ENCODE results near the gene TNFAIP3.
"Not testable (repeated sequence)": the region's sequence is repeated elsewhere in the genome, so short reads cannot be mapped to it uniquely, and the experiment has no call there.

The TNFAIP3 gene

DNA sequence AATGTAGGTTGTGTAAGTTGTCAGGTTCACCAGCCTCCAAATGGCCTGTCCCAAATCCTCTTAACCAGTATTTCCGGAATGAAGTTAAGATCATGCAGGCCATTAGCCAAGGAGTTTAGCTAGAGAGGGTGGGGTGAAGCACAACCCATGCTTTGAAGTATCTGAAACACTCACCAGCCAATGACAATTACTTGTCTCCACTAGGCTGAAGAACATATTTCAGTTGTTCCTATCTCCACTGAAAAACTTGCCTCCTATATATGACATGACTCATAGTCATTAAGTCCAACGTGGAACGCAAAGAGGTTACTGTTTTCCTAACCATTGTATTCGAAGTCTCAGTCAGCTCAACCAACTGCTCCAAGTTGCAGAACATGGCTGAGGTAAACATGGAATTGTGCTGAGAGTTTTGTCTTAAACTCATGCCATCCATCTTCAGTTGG lies 37.4 kb upstream of the TNFAIP3 start:
- H3K9ac ChIP-seq (ENCODE audit: low read length): no peak overlapping the region
- H3K36me3 ChIP-seq (ENCODE audit: control insufficient read depth, insufficient read depth, low read length, severe bottlenecking): no peaks in the 10 kb centered on the region
- H3K9me3 ChIP-seq (ENCODE audit: control insufficient read depth, low read length): no peaks in the 10 kb centered on the region
- no peak for DNase-seq (ENCODE audit: low read depth)
- peaks cover 13% of the 10 kb centered on the region for H3K4me1 ChIP-seq (ENCODE audit: control insufficient read depth, insufficient read depth, low read length)
- no peaks in the 10 kb centered on the region for H3K27me3 ChIP-seq (replicated peaks; ENCODE audit: control insufficient read depth, insufficient read depth, low read length)
- H3K4me3 ChIP-seq (ENCODE audit: low read length): no peak overlapping the region

DNA sequence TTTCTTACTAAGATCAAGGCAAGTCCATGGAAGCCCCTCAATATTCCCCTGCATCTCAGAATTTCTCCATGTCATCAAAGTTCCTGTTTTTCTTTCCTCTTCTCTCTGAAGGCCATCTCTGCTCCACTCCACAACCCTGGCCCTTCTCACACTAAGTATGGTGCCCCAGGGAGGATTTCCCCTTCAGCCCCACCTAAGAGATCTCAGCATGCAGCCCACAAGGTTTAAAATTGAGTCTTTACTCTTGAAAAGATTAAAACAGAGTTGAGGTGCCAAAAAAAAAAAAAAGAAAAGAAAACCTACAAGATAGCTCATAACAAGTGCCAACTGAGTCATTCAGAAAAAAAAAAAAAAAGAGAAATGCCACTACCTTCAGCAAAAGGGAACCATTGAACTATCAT lies 36.5 kb upstream of the TNFAIP3 start:
- Histone ChIP-seq H3K4me3 (ENCODE audit: low read length) (no peak overlapping the region), H3K27me3 (replicated peaks; ENCODE audit: control insufficient read depth, insufficient read depth, low read length) (no peaks in the 10 kb centered on the region), H3K9ac (ENCODE audit: low read length) (no peak overlapping the region)

GRCh38 chr6:137832110-137832509 lies 34.9 kb upstream of the TNFAIP3 start:
- Histone ChIP-seq H3K4me3 (ENCODE audit: low read length) (no peak overlapping the region), H3K27me3 (replicated peaks; ENCODE audit: control insufficient read depth, insufficient read depth, low read length) (no peaks in the 10 kb centered on the region), H3K36me3 (ENCODE audit: control insufficient read depth, insufficient read depth, low read length, severe bottlenecking) (no peaks in the 10 kb centered on the region), H3K4me1 (ENCODE audit: control insufficient read depth, insufficient read depth, low read length) (peaks cover 12% of the 10 kb centered on the region), H3K9me3 (ENCODE audit: control insufficient read depth, low read length) (no peaks in the 10 kb centered on the region), H3K9ac (ENCODE audit: low read length) (no peak overlapping the region)
- DNase-seq (ENCODE audit: low read depth): peak; percentile 55

More for the DNA sequence above, 36.5 kb upstream of the TNFAIP3 start:
- H3K9me3 ChIP-seq (ENCODE audit: control insufficient read depth, low read length): no peaks in the 10 kb centered on the region
- peaks cover 12% of the 10 kb centered on the region for H3K4me1 ChIP-seq (ENCODE audit: control insufficient read depth, insufficient read depth, low read length)
- H3K36me3 ChIP-seq (ENCODE audit: control insufficient read depth, insufficient read depth, low read length, severe bottlenecking): no peaks in the 10 kb centered on the region
- no peak for DNase-seq (ENCODE audit: low read depth)

GRCh38 chr6:137834508-137834907 lies 32.6 kb upstream of the TNFAIP3 start:
- no peak overlapping the region for H3K4me3 ChIP-seq (ENCODE audit: low read length)
- H3K9ac ChIP-seq (ENCODE audit: low read length): no peak overlapping the region
- H3K9me3 ChIP-seq (ENCODE audit: control insufficient read depth, low read length): peaks cover 7% of the 10 kb centered on the region
- H3K36me3 ChIP-seq (ENCODE audit: control insufficient read depth, insufficient read depth, low read length, severe bottlenecking): no peaks in the 10 kb centered on the region
- DNase-seq (ENCODE audit: low read depth): no peak
- no peaks in the 10 kb centered on the region for H3K27me3 ChIP-seq (replicated peaks; ENCODE audit: control insufficient read depth, insufficient read depth, low read length)
- peaks cover 12% of the 10 kb centered on the region for H3K4me1 ChIP-seq (ENCODE audit: control insufficient read depth, insufficient read depth, low read length)

- Histone ChIP-seq H3K9ac (ENCODE audit: low read length) (no peak overlapping the region), H3K36me3 (ENCODE audit: control insufficient read depth, insufficient read depth, low read length, severe bottlenecking) (no peaks in the 10 kb centered on the region), H3K4me3 (ENCODE audit: low read length) (no peak overlapping the region), H3K4me1 (ENCODE audit: control insufficient read depth, insufficient read depth, low read length) (peaks cover 8% of the 10 kb centered on the region), H3K27me3 (replicated peaks; ENCODE audit: control insufficient read depth, insufficient read depth, low read length) (no peaks in the 10 kb centered on the region), H3K9me3 (ENCODE audit: control insufficient read depth, low read length) (peaks cover 15% of the 10 kb centered on the region)
- no peak for DNase-seq (ENCODE audit: low read depth)
Measured at GRCh38 chr6:137836788-137837187, 30.3 kb upstream of the TNFAIP3 start.

GRCh38 chr6:137838090-137838489 lies 29.0 kb upstream of the TNFAIP3 start:
- peaks cover 15% of the 10 kb centered on the region for H3K9me3 ChIP-seq (ENCODE audit: control insufficient read depth, low read length)
- H3K36me3 ChIP-seq (ENCODE audit: control insufficient read depth, insufficient read depth, low read length, severe bottlenecking); H3K9ac ChIP-seq (ENCODE audit: low read length); DNase-seq (ENCODE audit: low read depth); H3K4me1 ChIP-seq (ENCODE audit: control insufficient read depth, insufficient read depth, low read length); H3K4me3 ChIP-seq (ENCODE audit: low read length); H3K27me3 ChIP-seq (replicated peaks; ENCODE audit: control insufficient read depth, insufficient read depth, low read length): not testable (repeated sequence)

GRCh38 chr6:137838597-137838996 lies 28.5 kb upstream of the TNFAIP3 start:
- not testable (repeated sequence) for H3K27me3 ChIP-seq (replicated peaks; ENCODE audit: control insufficient read depth, insufficient read depth, low read length); H3K9ac ChIP-seq (ENCODE audit: low read length)

GRCh38 chr6:137839076-137839475 lies 28.0 kb upstream of the TNFAIP3 start:
- no peaks in the 10 kb centered on the region for H3K27me3 ChIP-seq (replicated peaks; ENCODE audit: control insufficient read depth, insufficient read depth, low read length)
- no peak for DNase-seq (ENCODE audit: low read depth)
- H3K4me3 ChIP-seq (ENCODE audit: low read length): no peak overlapping the region
- H3K9me3 ChIP-seq (ENCODE audit: control insufficient read depth, low read length): peaks cover 15% of the 10 kb centered on the region
- H3K4me1 ChIP-seq (ENCODE audit: control insufficient read depth, insufficient read depth, low read length): no peaks in the 10 kb centered on the region
- H3K36me3 ChIP-seq (ENCODE audit: control insufficient read depth, insufficient read depth, low read length, severe bottlenecking): no peaks in the 10 kb centered on the region
- H3K9ac ChIP-seq (ENCODE audit: low read length): no peak overlapping the region

More at GRCh38 chr6:137838597-137838996, 28.5 kb upstream of the TNFAIP3 start:
- H3K9me3 ChIP-seq (ENCODE audit: control insufficient read depth, low read length): peaks cover 15% of the 10 kb centered on the region
- not testable (repeated sequence) for H3K4me3 ChIP-seq (ENCODE audit: low read length); DNase-seq (ENCODE audit: low read depth); H3K36me3 ChIP-seq (ENCODE audit: control insufficient read depth, insufficient read depth, low read length, severe bottlenecking); H3K4me1 ChIP-seq (ENCODE audit: control insufficient read depth, insufficient read depth, low read length)

- Histone ChIP-seq H3K4me3 (ENCODE audit: low read length) (no peak overlapping the region), H3K4me1 (ENCODE audit: control insufficient read depth, insufficient read depth, low read length) (no peaks in the 10 kb centered on the region)
Measured at GRCh38 chr6:137840252-137840651, 26.8 kb upstream of the TNFAIP3 start.

DNA sequence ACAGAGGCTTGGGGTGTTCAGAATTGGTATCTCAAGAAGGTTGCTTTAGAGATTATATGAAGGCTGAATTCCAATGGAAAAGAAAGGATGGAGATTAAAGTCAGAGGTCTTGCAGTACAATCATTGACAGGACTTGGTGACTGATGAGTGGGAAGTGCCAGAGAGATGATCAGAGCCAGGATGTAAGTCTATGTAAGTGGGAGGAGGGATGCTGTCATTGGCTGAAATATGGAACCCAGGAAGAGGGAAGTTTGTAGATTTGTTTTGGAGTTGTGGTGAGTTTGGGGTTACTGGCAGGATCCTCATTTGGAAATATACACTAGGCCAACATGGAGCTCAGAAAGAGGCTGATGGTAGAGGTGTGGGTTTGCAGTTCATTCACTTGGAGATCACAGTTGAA lies 23.8 kb upstream of the TNFAIP3 start:
- Histone ChIP-seq H3K9me3 (ENCODE audit: control insufficient read depth, low read length) (peaks cover 15% of the 10 kb centered on the region), H3K4me1 (ENCODE audit: control insufficient read depth, insufficient read depth, low read length) (no peaks in the 10 kb centered on the region), H3K9ac (ENCODE audit: low read length) (no peak overlapping the region), H3K4me3 (ENCODE audit: low read length) (no peak overlapping the region), H3K27me3 (replicated peaks; ENCODE audit: control insufficient read depth, insufficient read depth, low read length) (no peaks in the 10 kb centered on the region), H3K36me3 (ENCODE audit: control insufficient read depth, insufficient read depth, low read length, severe bottlenecking) (no peaks in the 10 kb centered on the region)
- DNase-seq (ENCODE audit: low read depth): no peak

More at GRCh38 chr6:137840252-137840651, 26.8 kb upstream of the TNFAIP3 start:
- H3K36me3 ChIP-seq (ENCODE audit: control insufficient read depth, insufficient read depth, low read length, severe bottlenecking): no peaks in the 10 kb centered on the region
- H3K9me3 ChIP-seq (ENCODE audit: control insufficient read depth, low read length): peaks cover 15% of the 10 kb centered on the region
- no peak overlapping the region for H3K9ac ChIP-seq (ENCODE audit: low read length)
- DNase-seq (ENCODE audit: low read depth): no peak
- no peaks in the 10 kb centered on the region for H3K27me3 ChIP-seq (replicated peaks; ENCODE audit: control insufficient read depth, insufficient read depth, low read length)

- H3K4me1 ChIP-seq (ENCODE audit: control insufficient read depth, insufficient read depth, low read length); DNase-seq (ENCODE audit: low read depth); H3K36me3 ChIP-seq (ENCODE audit: control insufficient read depth, insufficient read depth, low read length, severe bottlenecking); H3K9me3 ChIP-seq (ENCODE audit: control insufficient read depth, low read length); H3K9ac ChIP-seq (ENCODE audit: low read length); H3K4me3 ChIP-seq (ENCODE audit: low read length); H3K27me3 ChIP-seq (replicated peaks; ENCODE audit: control insufficient read depth, insufficient read depth, low read length): not testable (repeated sequence)
Measured at GRCh38 chr6:137844327-137844726, 22.7 kb upstream of the TNFAIP3 start.

GRCh38 chr6:137844773-137845172 lies 22.3 kb upstream of the TNFAIP3 start:
- H3K27me3 ChIP-seq (replicated peaks; ENCODE audit: control insufficient read depth, insufficient read depth, low read length); H3K9ac ChIP-seq (ENCODE audit: low read length); H3K36me3 ChIP-seq (ENCODE audit: control insufficient read depth, insufficient read depth, low read length, severe bottlenecking); H3K4me3 ChIP-seq (ENCODE audit: low read length); DNase-seq (ENCODE audit: low read depth); H3K9me3 ChIP-seq (ENCODE audit: control insufficient read depth, low read length): not testable (repeated sequence)
- H3K4me1 ChIP-seq (ENCODE audit: control insufficient read depth, insufficient read depth, low read length): peaks cover 13% of the 10 kb centered on the region
